Fibroblast of lung (primary cell): Measurements from ENCODE around the gene NRARP. TPM values are rescaled to one million over a fixed set of nuclear protein-coding genes. Genes with fewer than 3 reads are reported as not detected.

Experiments
- DNase-seq, 2 donors: peaks; one replicate each; pipeline versions ENCODE4 v3.0.0 to v3.0.0-alpha.2; 2010; ENCODE audit warnings: low read depth in 2 of 2
- H2AFZ ChIP-seq: 2 replicates; pipeline ENCODE4 v1.5.1; 2012; ENCODE audit warnings: low read length, control low read depth, inconsistent platforms
- H3K27ac ChIP-seq: 2 replicates; pipeline ENCODE4 v1.5.1; 2011; ENCODE audit warnings: low read length, control low read depth; ENCODE audit not compliant: insufficient read depth
- H3K27me3 ChIP-seq: 2 replicates; pipeline ENCODE4 v1.5.1; 2011; ENCODE audit warnings: mild to moderate bottlenecking, low read length; ENCODE audit not compliant: control insufficient read depth, insufficient read depth
- H3K36me3 ChIP-seq: 2 replicates; pipeline ENCODE4 v1.5.1; 2011; ENCODE audit warnings: low read length; ENCODE audit not compliant: control insufficient read depth, insufficient read depth
- H3K4me1 ChIP-seq: 2 replicates; pipeline ENCODE4 v1.5.1; 2011; ENCODE audit warnings: low read length; ENCODE audit not compliant: control insufficient read depth, insufficient read depth; ENCODE audit errors: extremely low read depth
- H3K4me2 ChIP-seq: 2 replicates; pipeline ENCODE4 v1.5.1; 2011; ENCODE audit warnings: low read length, control low read depth; ENCODE audit not compliant: insufficient read depth; ENCODE audit errors: extremely low read depth
- H3K4me3 ChIP-seq, 4 experiments: fragments of 200-600 bp in 1 of 4; sonication (generic) in 1 of 4; replicated peaks in 1 of 4; 2 replicates each; pipeline ENCODE4 v1.5.1; 2011 to 2016; ENCODE audit warnings: low read length in 4 of 4, low read depth in 3 of 4, mild to moderate bottlenecking in 3 of 4, control low read depth in 2 of 4, inconsistent platforms in 1 of 4, mixed read lengths in 1 of 4; ENCODE audit not compliant: insufficient read depth in 1 of 4; ENCODE audit errors: control extremely low read depth in 1 of 4
- H3K79me2 ChIP-seq: 2 replicates; pipeline ENCODE4 v1.5.1; 2012; ENCODE audit warnings: mild to moderate bottlenecking, low read length, inconsistent platforms; ENCODE audit not compliant: control insufficient read depth, insufficient read depth
- H3K9ac ChIP-seq: 2 replicates; pipeline ENCODE4 v1.5.1; 2011; ENCODE audit warnings: mild to moderate bottlenecking, low read length, control low read depth; ENCODE audit not compliant: insufficient read depth
- H3K9me3 ChIP-seq: 2 replicates; pipeline ENCODE4 v1.5.1; 2012; ENCODE audit warnings: low read depth, low read length; ENCODE audit not compliant: control insufficient read depth, insufficient read depth
- H4K20me1 ChIP-seq: 2 replicates; pipeline ENCODE4 v1.5.1; 2011; ENCODE audit warnings: low read length; ENCODE audit not compliant: control insufficient read depth, insufficient read depth; ENCODE audit errors: extremely low read depth
- EZH2 ChIP-seq: IDR thresholded peaks from 2 replicates; pipeline ENCODE4 v1.5.1; 2012; ENCODE audit warnings: low read length, control low read depth, mild to moderate bottlenecking; ENCODE audit errors: missing control alignments
- polyA plus RNA-seq, 2 donors: library from polyadenylated mRNA; depleted of rRNA in 1 of 2; stranded (reverse) in 1 of 2; unstranded in 1 of 2; fragments of >200 nt; gene quantifications; 2 replicates each; pipeline ENCODE4 v1.2.1, GENCODE V29; 2011 to 2012; ENCODE audit warnings: missing spikeins in 1 of 2
- total RNA-seq: library from RNA; depleted of rRNA; stranded (reverse); fragments of >200 nt; gene quantifications from 2 replicates; pipeline ENCODE4 v1.2.1, GENCODE V29; 2014
- TF ChIP-seq, protein P1 (sequence below), 2 donors: IDR thresholded peaks in 1 of 2; conservative IDR thresholded peaks in 1 of 2; 1 replicate in 1 of 2; 2 replicates in 1 of 2; pipeline ENCODE4 v1.5.1; 2011 to 2012; ENCODE audit warnings: low read length in 2 of 2, control low read depth in 1 of 2, inconsistent platforms in 1 of 2, low read depth in 1 of 2, mild to moderate bottlenecking in 1 of 2

NRARP gene
- total and polyA plus RNA-seq, 2 donors (not counting 1 experiment from before 2014, with no cell fraction given): 0.07 TPM; not detected in 1

DNA sequence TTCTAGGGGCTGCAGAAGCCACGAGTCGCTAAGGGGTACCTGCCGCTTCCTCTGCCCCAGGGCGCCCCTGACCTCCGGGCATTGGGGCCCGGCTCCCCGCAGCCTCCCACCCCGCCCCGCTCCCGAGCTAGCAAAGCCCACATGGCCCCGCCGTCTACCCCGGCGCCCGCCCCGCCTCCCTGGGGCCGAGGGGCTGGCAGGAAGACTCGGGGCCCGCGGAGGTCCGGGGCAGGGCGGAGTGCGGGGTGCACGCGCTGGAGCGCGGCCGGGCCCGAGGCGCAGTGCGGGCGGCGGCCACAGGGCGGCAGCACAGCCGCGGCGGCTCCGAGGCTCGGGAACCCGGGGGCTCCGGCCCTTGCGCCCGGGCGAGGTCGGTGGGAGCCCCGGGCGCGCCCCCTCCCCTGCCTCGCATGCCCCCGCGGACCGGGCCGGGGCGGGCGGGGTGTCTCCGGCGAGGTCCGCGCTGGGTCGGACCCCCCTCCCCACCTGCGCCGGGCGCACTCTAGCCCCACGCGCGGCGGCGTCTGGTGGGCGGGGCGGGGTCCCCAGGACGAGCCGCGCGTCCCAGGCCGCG lies 6.7 kb downstream of the NRARP start:
- peak overlapping the region; percentile 35 for H3K4me2 ChIP-seq
- peaks cover 10% of the 10 kb centered on the region for H3K4me1 ChIP-seq
- no peak overlapping the region for H3K9ac ChIP-seq
- no peak overlapping the region for H3K4me3 ChIP-seq
- no peaks in the 10 kb centered on the region for H3K79me2 ChIP-seq
- H3K9me3 ChIP-seq: no peaks in the 10 kb centered on the region
- H3K27me3 ChIP-seq: peaks cover 28% of the 10 kb centered on the region
- H4K20me1 ChIP-seq: no peaks in the 10 kb centered on the region
- no peaks in the 10 kb centered on the region for H3K36me3 ChIP-seq
- DNase-seq: no peak
- TF ChIP-seq EZH2: no peak
- TF ChIP-seq, protein P1, sequence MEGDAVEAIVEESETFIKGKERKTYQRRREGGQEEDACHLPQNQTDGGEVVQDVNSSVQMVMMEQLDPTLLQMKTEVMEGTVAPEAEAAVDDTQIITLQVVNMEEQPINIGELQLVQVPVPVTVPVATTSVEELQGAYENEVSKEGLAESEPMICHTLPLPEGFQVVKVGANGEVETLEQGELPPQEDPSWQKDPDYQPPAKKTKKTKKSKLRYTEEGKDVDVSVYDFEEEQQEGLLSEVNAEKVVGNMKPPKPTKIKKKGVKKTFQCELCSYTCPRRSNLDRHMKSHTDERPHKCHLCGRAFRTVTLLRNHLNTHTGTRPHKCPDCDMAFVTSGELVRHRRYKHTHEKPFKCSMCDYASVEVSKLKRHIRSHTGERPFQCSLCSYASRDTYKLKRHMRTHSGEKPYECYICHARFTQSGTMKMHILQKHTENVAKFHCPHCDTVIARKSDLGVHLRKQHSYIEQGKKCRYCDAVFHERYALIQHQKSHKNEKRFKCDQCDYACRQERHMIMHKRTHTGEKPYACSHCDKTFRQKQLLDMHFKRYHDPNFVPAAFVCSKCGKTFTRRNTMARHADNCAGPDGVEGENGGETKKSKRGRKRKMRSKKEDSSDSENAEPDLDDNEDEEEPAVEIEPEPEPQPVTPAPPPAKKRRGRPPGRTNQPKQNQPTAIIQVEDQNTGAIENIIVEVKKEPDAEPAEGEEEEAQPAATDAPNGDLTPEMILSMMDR (conservative IDR thresholded peaks at IDR 0.05 in 1 of 2, IDR thresholded peaks at IDR 0.05 in 1 of 2; ENCODE audit: low read depth in 1 of 2, low read length in 2 of 2): peak; percentile 4 to 22
- no peak overlapping the region for H2AFZ ChIP-seq
- H3K27ac ChIP-seq: no peak overlapping the region

DNA sequence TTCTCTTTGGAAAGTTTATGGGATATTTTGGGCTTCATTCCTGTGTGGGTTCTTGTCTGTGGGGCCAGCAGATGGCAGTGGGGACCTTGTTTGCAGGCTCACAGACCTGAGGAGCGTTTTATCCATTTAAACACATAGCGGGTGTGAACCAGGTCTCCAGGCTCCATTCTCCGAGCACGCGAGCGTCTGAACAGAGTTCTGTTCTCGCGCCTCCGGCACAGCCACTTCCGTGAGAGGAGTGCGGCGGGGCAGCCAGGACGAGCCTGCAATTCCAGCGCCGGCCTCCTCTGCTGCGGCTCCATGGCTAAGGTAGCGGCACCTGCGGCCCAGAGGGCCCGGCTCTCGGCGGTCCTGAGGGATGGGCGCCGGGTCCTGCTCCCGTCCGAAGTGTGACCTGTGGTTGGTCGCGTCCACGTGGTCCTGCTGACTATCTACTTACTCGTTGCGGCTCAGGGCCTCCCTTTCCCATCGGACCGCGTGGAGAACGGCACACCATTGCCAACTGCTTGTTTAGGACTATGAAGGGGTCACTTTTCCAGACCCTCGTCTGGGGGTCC lies 7.3 kb downstream of the NRARP start:
- Histone ChIP-seq H3K27me3 (peaks cover 24% of the 10 kb centered on the region), H2AFZ (no peak overlapping the region), H3K4me2 (peak overlapping the region; percentile 35), H3K36me3 (no peaks in the 10 kb centered on the region), H4K20me1 (no peaks in the 10 kb centered on the region), H3K9me3 (no peaks in the 10 kb centered on the region), H3K4me1 (peaks cover 10% of the 10 kb centered on the region), H3K79me2 (no peaks in the 10 kb centered on the region), H3K9ac (no peak overlapping the region), H3K4me3 (no peak overlapping the region), H3K27ac (no peak overlapping the region)
- peak in 1 of 2 donors; percentile 38 for DNase-seq
- TF ChIP-seq, protein P1 (conservative IDR thresholded peaks at IDR 0.05 in 1 of 2, IDR thresholded peaks at IDR 0.05 in 1 of 2; ENCODE audit: low read depth in 1 of 2, low read length in 2 of 2): peak; percentile 7
- TF ChIP-seq EZH2: peak; percentile 6

DNA sequence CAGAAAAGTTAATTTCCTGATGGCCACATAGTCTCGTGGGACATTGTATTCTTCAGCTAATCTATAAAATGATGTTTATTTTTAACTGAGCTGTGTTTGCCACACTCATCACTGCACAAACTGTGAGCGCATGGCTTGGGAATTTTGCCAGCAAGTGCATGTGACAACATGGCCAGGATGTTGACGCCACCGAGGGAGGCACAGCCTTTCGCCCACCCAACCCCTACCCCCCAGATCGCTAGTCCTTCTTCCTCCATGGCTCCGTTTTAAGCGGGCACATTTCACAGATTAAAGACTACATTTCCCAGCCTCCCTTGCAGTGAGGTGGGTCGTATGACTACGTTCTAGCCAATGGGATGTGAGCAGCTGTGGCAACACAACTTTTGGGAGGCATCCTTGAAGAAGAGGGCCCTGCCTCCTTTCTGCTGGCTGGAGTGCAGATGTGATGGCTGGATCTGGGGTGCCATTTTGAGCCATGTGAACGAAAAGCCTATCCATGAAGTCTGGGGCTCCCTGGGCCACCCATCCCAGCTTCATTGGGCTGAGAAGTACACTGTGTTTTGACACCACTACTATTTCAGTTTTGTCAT lies 7.9 kb downstream of the NRARP start:
- no peak overlapping the region for H2AFZ ChIP-seq
- no peaks in the 10 kb centered on the region for H4K20me1 ChIP-seq
- peak; percentile 36 for TF ChIP-seq EZH2
- TF ChIP-seq, protein P1 (conservative IDR thresholded peaks at IDR 0.05 in 1 of 2, IDR thresholded peaks at IDR 0.05 in 1 of 2; ENCODE audit: low read depth in 1 of 2, low read length in 2 of 2): no peak
- H3K9ac ChIP-seq: no peak overlapping the region
- H3K27me3 ChIP-seq: peaks cover 20% of the 10 kb centered on the region
- H3K36me3 ChIP-seq: no peaks in the 10 kb centered on the region
- no peaks in the 10 kb centered on the region for H3K79me2 ChIP-seq
- H3K4me3 ChIP-seq: no peak overlapping the region
- H3K27ac ChIP-seq: no peak overlapping the region
- peak overlapping the region; percentile 56 for H3K4me2 ChIP-seq
- peaks cover 10% of the 10 kb centered on the region for H3K4me1 ChIP-seq
- no peaks in the 10 kb centered on the region for H3K9me3 ChIP-seq
- DNase-seq: peak; percentile 42 to 76
